Naive B cell (primary cell): Measurements from ENCODE around the gene APPBP2. TPM values are rescaled to one million over a fixed set of nuclear protein-coding genes. Genes with fewer than 3 reads are reported as not detected.
"Not testable (repeated sequence)": the region's sequence is repeated elsewhere in the genome, so short reads cannot be mapped to it uniquely, and the experiment has no call there.

Experiments
- ATAC-seq, 2 donors: fragments of 150-1000 bp; cut with Tn5 transposase; 2 replicates each; pipeline ENCODE4 v1.10.0; 2021; ENCODE audit warnings: low read depth in 2 of 2, mild to moderate bottlenecking in 2 of 2, moderate library complexity in 2 of 2
- DNase-seq: peaks from one replicate; pipeline ENCODE4 v3.0.0; 2022
- H3K27ac Mint-ChIP-seq, 6 donors: one replicate each; pipeline ENCODE4 v1.8.0; 2020 to 2022; ENCODE audit warnings: mild to moderate bottlenecking in 6 of 6, mixed read lengths in 6 of 6, moderate library complexity in 5 of 6, inconsistent platforms in 2 of 6
- H3K27me3 Mint-ChIP-seq, 3 donors: one replicate each; pipeline ENCODE4 v1.8.0; 2021 to 2022; ENCODE audit warnings: mixed read lengths in 3 of 3, mild to moderate bottlenecking in 1 of 3
- H3K36me3 Mint-ChIP-seq, 2 donors: one replicate each; pipeline ENCODE4 v1.8.0; 2020 to 2022; ENCODE audit warnings: mixed read lengths in 2 of 2, inconsistent platforms in 1 of 2, mild to moderate bottlenecking in 1 of 2
- H3K4me1 Mint-ChIP-seq, 3 donors: one replicate each; pipeline ENCODE4 v1.8.0; 2020 to 2022; ENCODE audit warnings: mixed read lengths in 3 of 3, inconsistent platforms in 1 of 3, mild to moderate bottlenecking in 1 of 3, moderate library complexity in 1 of 3
- H3K4me3 Mint-ChIP-seq, 8 donors: one replicate each; pipeline ENCODE4 v1.8.0; 2020 to 2022; ENCODE audit warnings: mild to moderate bottlenecking in 8 of 8, mixed read lengths in 8 of 8, moderate library complexity in 8 of 8, inconsistent platforms in 2 of 8
- H3K9me3 Mint-ChIP-seq, 7 donors: one replicate each; pipeline ENCODE4 v1.8.0; 2020 to 2022; ENCODE audit warnings: mixed read lengths in 7 of 7, mild to moderate bottlenecking in 5 of 7, inconsistent platforms in 2 of 7, moderate library complexity in 1 of 7
- polyA plus RNA-seq, 6 donors: library from polyadenylated mRNA; unstranded; fragments of 300-500 nt; fragmentation: Illumina TruSeq; gene quantifications; one replicate each; pipeline ENCODE4 v1.2.3, GENCODE V29; 2021; ENCODE audit warnings: low read depth in 6 of 6

Gene APPBP2
- polyA plus RNA-seq, 6 donors from 2014 or later = 17.1 to 31.5 (median 27.3) TPM

GRCh38 chr17:60506312-60506711 lies 19.7 kb downstream of the APPBP2 start:
- Mint-ChIP-seq H3K4me3 (no peak overlapping the region), H3K4me1 (peaks cover 6 to 26% (median 16%) of the 10 kb centered on the region in 3 donors)

GRCh38 chr17:60502145-60502544 lies 23.9 kb downstream of the APPBP2 start:
- H3K27me3 Mint-ChIP-seq = no peaks in the 10 kb centered on the region
- peaks cover 10 to 15% (median 10%) of the 10 kb centered on the region in 3 donors for H3K4me1 Mint-ChIP-seq
- ATAC-seq (no peak), DNase-seq (no peak)
- H3K4me3 Mint-ChIP-seq = no peak overlapping the region
- H3K36me3 Mint-ChIP-seq = peaks cover 9 to 15% of the 10 kb centered on the region in 2 donors
- H3K9me3 Mint-ChIP-seq = peaks cover 0 to 1% (median 0%) of the 10 kb centered on the region in 7 donors
- no peak overlapping the region for H3K27ac Mint-ChIP-seq

More at GRCh38 chr17:60506312-60506711, 19.7 kb downstream of the APPBP2 start:
- Mint-ChIP-seq H3K36me3 (peaks cover 0 to 4% of the 10 kb centered on the region in 2 donors), H3K9me3 (peaks cover 0 to 1% (median 0%) of the 10 kb centered on the region in 7 donors), H3K27me3 (no peaks in the 10 kb centered on the region), H3K27ac (peak overlapping the region in 2 of 6 donors; percentile 8 to 84)
- no peak for DNase-seq
- ATAC-seq = no peak

- ATAC-seq = no peak
- Mint-ChIP-seq H3K36me3 (peaks cover 13 to 15% of the 10 kb centered on the region in 2 donors), H3K27ac (peak overlapping the region in 1 of 6 donors; percentile 29)
Observed at GRCh38 chr17:60501589-60501988, 24.5 kb downstream of the APPBP2 start.

GRCh38 chr17:60496041-60496440 lies 30.0 kb downstream of the APPBP2 start:
- peaks cover under 1 to 20% (median 12%) of the 10 kb centered on the region in 7 donors for H3K9me3 Mint-ChIP-seq
- no peak for ATAC-seq
- H3K4me3 Mint-ChIP-seq = no peak overlapping the region
- H3K27ac Mint-ChIP-seq = no peak overlapping the region
- DNase-seq = no peak
- peaks cover 36 to 44% of the 10 kb centered on the region in 2 donors for H3K36me3 Mint-ChIP-seq
- H3K27me3 Mint-ChIP-seq = no peaks in the 10 kb centered on the region
- peaks cover 0 to 4% (median 0%) of the 10 kb centered on the region in 3 donors for H3K4me1 Mint-ChIP-seq

More at GRCh38 chr17:60501589-60501988, 24.5 kb downstream of the APPBP2 start:
- H3K4me1 Mint-ChIP-seq = peaks cover 10 to 15% (median 10%) of the 10 kb centered on the region in 3 donors
- no peaks in the 10 kb centered on the region for H3K27me3 Mint-ChIP-seq
- H3K9me3 Mint-ChIP-seq = peaks cover 0 to 1% (median 0%) of the 10 kb centered on the region in 7 donors
- DNase-seq = no peak
- no peak overlapping the region for H3K4me3 Mint-ChIP-seq

GRCh38 chr17:60495260-60495659 lies 30.8 kb downstream of the APPBP2 start:
- Mint-ChIP-seq H3K27ac (no peak overlapping the region), H3K27me3 (no peaks in the 10 kb centered on the region), H3K4me3 (no peak overlapping the region), H3K4me1 (peaks cover 0 to 4% (median 0%) of the 10 kb centered on the region in 3 donors), H3K36me3 (peaks cover 43 to 51% of the 10 kb centered on the region in 2 donors), H3K9me3 (peaks cover 5 to 28% (median 18%) of the 10 kb centered on the region in 7 donors)
- DNase-seq (no peak), ATAC-seq (no peak)

- ATAC-seq = no peak
- DNase-seq = no peak
- Mint-ChIP-seq H3K4me3 (peak overlapping the region in 1 of 8 donors; percentile 10), H3K9me3 (peaks cover 5 to 30% (median 18%) of the 10 kb centered on the region in 7 donors), H3K4me1 (no peaks in the 10 kb centered on the region), H3K36me3 (peaks cover 35 to 51% of the 10 kb centered on the region in 2 donors), H3K27me3 (no peaks in the 10 kb centered on the region), H3K27ac (no peak overlapping the region)
Observed at GRCh38 chr17:60493847-60494321, 32.2 kb downstream of the APPBP2 start.

GRCh38 chr17:60491771-60492170 lies 34.3 kb downstream of the APPBP2 start:
- ATAC-seq (no peak), DNase-seq (no peak)
- Mint-ChIP-seq H3K36me3 (peaks cover 39 to 52% of the 10 kb centered on the region in 2 donors), H3K4me3 (peak overlapping the region in 1 of 8 donors; percentile 29), H3K9me3 (peaks cover 6 to 31% (median 18%) of the 10 kb centered on the region in 7 donors), H3K27me3 (no peaks in the 10 kb centered on the region), H3K4me1 (peaks cover 3 to 6% (median 4%) of the 10 kb centered on the region in 3 donors), H3K27ac (no peak overlapping the region)

GRCh38 chr17:60490594-60490993 lies 35.4 kb downstream of the APPBP2 start:
- H3K4me3 Mint-ChIP-seq, H3K27me3 Mint-ChIP-seq, ATAC-seq, DNase-seq, H3K4me1 Mint-ChIP-seq, H3K27ac Mint-ChIP-seq: not testable (repeated sequence)
- Mint-ChIP-seq H3K9me3 (peaks cover 6 to 31% (median 18%) of the 10 kb centered on the region in 7 donors), H3K36me3 (peaks cover 39 to 43% of the 10 kb centered on the region in 2 donors)

GRCh38 chr17:60481604-60482003 lies 44.4 kb downstream of the APPBP2 start:
- H3K36me3 Mint-ChIP-seq = peaks cover 0 to 4% of the 10 kb centered on the region in 2 donors
- H3K9me3 Mint-ChIP-seq = peaks cover 0 to 4% (median 0%) of the 10 kb centered on the region in 7 donors
- H3K27me3 Mint-ChIP-seq = no peaks in the 10 kb centered on the region
- no peak for DNase-seq
- ATAC-seq = no peak
- no peaks in the 10 kb centered on the region for H3K4me1 Mint-ChIP-seq
- H3K27ac Mint-ChIP-seq = peak overlapping the region in 1 of 6 donors; percentile 62
- H3K4me3 Mint-ChIP-seq = no peak overlapping the region

GRCh38 chr17:60473788-60474187 lies 52.3 kb downstream of the APPBP2 start:
- ATAC-seq = no peak
- H3K27ac Mint-ChIP-seq = no peak overlapping the region
- H3K4me3 Mint-ChIP-seq = no peak overlapping the region
- no peaks in the 10 kb centered on the region for H3K9me3 Mint-ChIP-seq
- H3K27me3 Mint-ChIP-seq = no peaks in the 10 kb centered on the region
- peaks cover 9 to 24% of the 10 kb centered on the region in 2 donors for H3K36me3 Mint-ChIP-seq
- no peak for DNase-seq
- peaks cover 0 to 7% (median 3%) of the 10 kb centered on the region in 3 donors for H3K4me1 Mint-ChIP-seq

- no peak for DNase-seq
- peaks cover 0 to 7% (median 3%) of the 10 kb centered on the region in 3 donors for H3K4me1 Mint-ChIP-seq
- peaks cover 9 to 24% of the 10 kb centered on the region in 2 donors for H3K36me3 Mint-ChIP-seq
- H3K27ac Mint-ChIP-seq = peak overlapping the region in 1 of 6 donors; percentile 39
- H3K4me3 Mint-ChIP-seq = no peak overlapping the region
- no peaks in the 10 kb centered on the region for H3K9me3 Mint-ChIP-seq
- no peak for ATAC-seq
- H3K27me3 Mint-ChIP-seq = no peaks in the 10 kb centered on the region
Observed at GRCh38 chr17:60472449-60472848, 53.6 kb downstream of the APPBP2 start.

- H3K9me3 Mint-ChIP-seq = no peaks in the 10 kb centered on the region
- no peak overlapping the region for H3K27ac Mint-ChIP-seq
- no peak overlapping the region for H3K4me3 Mint-ChIP-seq
- no peaks in the 10 kb centered on the region for H3K27me3 Mint-ChIP-seq
- DNase-seq = no peak
- peaks cover 9 to 20% of the 10 kb centered on the region in 2 donors for H3K36me3 Mint-ChIP-seq
- ATAC-seq = no peak
- H3K4me1 Mint-ChIP-seq = peaks cover 0 to 7% (median 3%) of the 10 kb centered on the region in 3 donors
Observed at GRCh38 chr17:60471451-60471850, 54.6 kb downstream of the APPBP2 start.

- Mint-ChIP-seq H3K27ac (peak overlapping the region in 1 of 6 donors; percentile 51), H3K4me1 (peaks cover 0 to 7% (median 3%) of the 10 kb centered on the region in 3 donors), H3K27me3 (no peaks in the 10 kb centered on the region), H3K36me3 (peaks cover 18 to 20% of the 10 kb centered on the region in 2 donors), H3K4me3 (no peak overlapping the region), H3K9me3 (no peaks in the 10 kb centered on the region)
- ATAC-seq = no peak
- DNase-seq = no peak
Observed at GRCh38 chr17:60468371-60468770, 57.7 kb downstream of the APPBP2 start.

GRCh38 chr17:60464343-60464742 lies 61.7 kb downstream of the APPBP2 start:
- Mint-ChIP-seq H3K27ac (peak overlapping the region in 2 of 6 donors; percentile 19 to 59), H3K27me3 (no peaks in the 10 kb centered on the region), H3K4me3 (no peak overlapping the region), H3K36me3 (peaks cover 0 to 9% of the 10 kb centered on the region in 2 donors), H3K9me3 (no peaks in the 10 kb centered on the region), H3K4me1 (no peaks in the 10 kb centered on the region)
- no peak for ATAC-seq
- no peak for DNase-seq
